PC-9 (cell line): Measurements from ENCODE around the gene MVP.

Experiments
- EZH2 ChIP-seq: fragments of 200-600 bp; sonication (generic); IDR thresholded peaks from 2 replicates; pipeline ENCODE4 v1.8.0; 2017; ENCODE audit warnings: antibody characterized with exemption, low read depth
- TF ChIP-seq, protein P1 (sequence below): fragments of 200-600 bp; sonication (generic); conservative IDR thresholded peaks from 2 replicates; pipeline ENCODE4 v1.6.1; 2017; ENCODE audit warnings: mixed run types, antibody characterized with exemption, mild to moderate bottlenecking, moderate library complexity

DNA sequence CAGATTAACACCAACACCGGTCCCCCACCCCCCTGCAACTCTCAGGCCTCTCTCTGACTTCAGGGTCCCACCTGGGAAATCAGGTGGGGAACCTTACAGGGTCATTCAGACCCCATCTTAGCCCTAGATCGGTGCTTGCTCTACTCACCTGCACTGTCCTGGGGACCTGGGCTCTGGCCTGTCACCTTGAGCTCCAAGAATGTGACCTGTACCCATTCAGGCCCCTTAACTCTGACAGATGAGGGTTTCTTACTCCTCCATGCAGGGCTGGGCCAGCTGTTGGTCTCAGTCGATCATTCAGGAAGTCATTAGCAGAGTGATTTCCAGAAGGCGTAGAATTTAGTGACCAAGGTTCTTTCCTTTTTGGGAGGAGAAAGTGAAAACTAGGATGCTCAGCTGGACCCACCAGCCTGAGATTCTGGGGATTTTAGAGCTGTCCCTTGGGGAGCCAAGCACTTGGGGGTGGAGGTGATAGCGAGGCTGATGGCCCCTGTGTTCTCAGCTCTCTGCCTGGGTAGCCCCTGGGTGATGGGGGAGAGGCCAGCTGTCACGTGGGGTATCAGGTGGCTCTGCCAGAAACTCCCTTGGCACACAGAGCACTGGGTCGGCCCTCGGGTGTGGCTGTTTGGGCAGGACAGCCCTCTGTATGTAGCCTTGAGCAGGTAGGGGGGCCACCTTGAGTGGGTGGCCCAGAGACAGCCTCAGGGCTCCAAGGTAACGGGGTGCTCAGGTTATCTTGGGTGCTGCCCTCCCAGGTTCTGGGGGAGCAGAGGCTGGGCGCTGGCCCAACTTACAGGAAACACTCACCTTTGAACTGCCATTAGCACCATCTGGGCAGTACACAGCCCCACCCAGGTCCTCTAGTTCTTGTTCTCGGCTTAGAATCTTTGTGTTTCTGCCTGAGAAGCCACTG lies 724 bp downstream of the MVP start:
- TF ChIP-seq EZH2 = no peak
- TF ChIP-seq, protein P1, sequence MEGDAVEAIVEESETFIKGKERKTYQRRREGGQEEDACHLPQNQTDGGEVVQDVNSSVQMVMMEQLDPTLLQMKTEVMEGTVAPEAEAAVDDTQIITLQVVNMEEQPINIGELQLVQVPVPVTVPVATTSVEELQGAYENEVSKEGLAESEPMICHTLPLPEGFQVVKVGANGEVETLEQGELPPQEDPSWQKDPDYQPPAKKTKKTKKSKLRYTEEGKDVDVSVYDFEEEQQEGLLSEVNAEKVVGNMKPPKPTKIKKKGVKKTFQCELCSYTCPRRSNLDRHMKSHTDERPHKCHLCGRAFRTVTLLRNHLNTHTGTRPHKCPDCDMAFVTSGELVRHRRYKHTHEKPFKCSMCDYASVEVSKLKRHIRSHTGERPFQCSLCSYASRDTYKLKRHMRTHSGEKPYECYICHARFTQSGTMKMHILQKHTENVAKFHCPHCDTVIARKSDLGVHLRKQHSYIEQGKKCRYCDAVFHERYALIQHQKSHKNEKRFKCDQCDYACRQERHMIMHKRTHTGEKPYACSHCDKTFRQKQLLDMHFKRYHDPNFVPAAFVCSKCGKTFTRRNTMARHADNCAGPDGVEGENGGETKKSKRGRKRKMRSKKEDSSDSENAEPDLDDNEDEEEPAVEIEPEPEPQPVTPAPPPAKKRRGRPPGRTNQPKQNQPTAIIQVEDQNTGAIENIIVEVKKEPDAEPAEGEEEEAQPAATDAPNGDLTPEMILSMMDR = no peak
